ENCODE results near the gene CDK19. TPM values are rescaled to one million over a fixed set of nuclear protein-coding genes. Genes with fewer than 3 reads are reported as not detected.

CDK19 gene
- total and polyA plus RNA-seq, 3 donors from 2014 or later: 30.7 to 50.0 (median 31.5) TPM

DNA sequence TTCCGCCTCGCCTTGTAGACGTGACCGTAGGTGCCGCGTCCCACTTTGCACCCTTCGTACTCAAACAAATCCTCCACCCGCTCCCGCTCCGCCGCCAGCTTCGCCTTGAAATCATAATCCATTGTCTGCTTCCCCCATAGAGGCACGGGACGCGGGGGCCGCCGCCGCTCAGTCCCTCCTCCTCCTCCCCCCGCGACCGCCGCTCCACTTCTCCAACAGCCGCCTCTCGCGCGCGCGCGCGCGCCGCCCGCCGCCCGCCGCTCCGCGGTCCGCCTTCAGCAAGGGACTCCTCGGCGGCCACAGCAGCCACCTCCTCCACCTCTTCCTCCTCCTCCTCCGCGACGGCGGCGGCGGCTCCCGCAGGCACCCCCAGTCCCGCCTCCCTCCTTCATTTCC is 256 bp downstream of the CDK19 start:
- no peaks in the 10 kb centered on the region for H3K4me1 ChIP-seq
- peak overlapping the region; percentile 96 to 99 for H3K27ac ChIP-seq
- 1% methylated on average over 24 to 49 of the region's 49 CpGs for WGBS, 2 donors
- H3K27me3 ChIP-seq: no peaks in the 10 kb centered on the region
- H3K36me3 ChIP-seq (ENCODE audit: low read depth, missing control alignments): no peaks in the 10 kb centered on the region
- no peak for DNase-seq
- no peaks in the 10 kb centered on the region for H3K9me3 ChIP-seq
- peak overlapping the region; percentile 91 to 98 for H3K4me3 ChIP-seq
- intact Hi-C loops (cut with DNase I; ENCODE audit: low total_unique reads): loop anchor here (10.0 kb wide), 1 partner anchor 60 kb away; the partner anchor contains the start of gene AMD1
- TF ChIP-seq, protein P1, sequence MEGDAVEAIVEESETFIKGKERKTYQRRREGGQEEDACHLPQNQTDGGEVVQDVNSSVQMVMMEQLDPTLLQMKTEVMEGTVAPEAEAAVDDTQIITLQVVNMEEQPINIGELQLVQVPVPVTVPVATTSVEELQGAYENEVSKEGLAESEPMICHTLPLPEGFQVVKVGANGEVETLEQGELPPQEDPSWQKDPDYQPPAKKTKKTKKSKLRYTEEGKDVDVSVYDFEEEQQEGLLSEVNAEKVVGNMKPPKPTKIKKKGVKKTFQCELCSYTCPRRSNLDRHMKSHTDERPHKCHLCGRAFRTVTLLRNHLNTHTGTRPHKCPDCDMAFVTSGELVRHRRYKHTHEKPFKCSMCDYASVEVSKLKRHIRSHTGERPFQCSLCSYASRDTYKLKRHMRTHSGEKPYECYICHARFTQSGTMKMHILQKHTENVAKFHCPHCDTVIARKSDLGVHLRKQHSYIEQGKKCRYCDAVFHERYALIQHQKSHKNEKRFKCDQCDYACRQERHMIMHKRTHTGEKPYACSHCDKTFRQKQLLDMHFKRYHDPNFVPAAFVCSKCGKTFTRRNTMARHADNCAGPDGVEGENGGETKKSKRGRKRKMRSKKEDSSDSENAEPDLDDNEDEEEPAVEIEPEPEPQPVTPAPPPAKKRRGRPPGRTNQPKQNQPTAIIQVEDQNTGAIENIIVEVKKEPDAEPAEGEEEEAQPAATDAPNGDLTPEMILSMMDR (IDR thresholded peaks at IDR 0.05): no peak
- TF ChIP-seq POLR2A (IDR thresholded peaks at IDR 0.05): no peak

DNA sequence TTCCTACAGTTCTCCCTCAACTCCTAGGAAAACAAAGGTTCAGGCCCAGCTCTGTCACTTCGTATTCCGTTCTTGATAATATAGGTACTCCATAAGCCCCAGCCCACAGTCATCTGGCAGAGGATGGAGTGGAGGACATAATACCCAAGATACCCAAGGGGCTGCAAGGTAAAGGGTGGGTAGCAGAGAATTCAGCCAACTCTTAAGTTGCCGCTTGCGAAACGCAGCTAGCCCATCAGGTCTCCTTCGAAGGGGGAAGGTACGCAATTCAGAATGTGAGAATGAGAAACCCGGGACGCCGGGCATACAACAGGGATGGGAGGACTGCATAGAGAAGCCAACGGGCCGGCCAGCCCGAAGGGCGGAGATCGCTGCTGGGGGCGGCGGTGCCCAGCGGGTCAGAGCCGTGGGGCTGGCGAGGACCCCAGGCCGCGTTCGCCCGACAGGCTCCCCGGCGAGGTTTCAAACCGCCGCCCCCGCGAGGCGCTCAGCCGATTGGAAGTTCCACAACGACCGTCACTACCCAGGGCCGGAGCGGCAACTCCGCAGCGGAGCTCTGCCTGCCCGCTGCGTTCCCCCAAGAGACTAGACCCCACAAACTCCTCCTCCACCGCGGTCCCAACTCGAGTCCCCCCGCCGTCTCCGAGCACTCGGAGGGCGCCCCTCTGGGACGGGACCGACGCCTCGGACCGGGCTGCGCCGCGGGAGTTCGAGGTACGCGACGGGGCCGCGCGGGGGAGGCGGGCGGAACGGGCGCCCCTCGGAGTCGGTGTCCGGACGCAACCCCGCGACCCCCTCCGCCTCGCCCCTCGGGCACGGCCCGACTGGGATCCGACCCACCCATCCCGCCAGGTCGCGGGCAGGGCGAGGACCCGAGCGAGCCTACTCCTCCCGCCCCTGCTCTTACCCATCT is 911 bp downstream of the CDK19 start:
- Histone ChIP-seq H3K27ac (peak overlapping the region; percentile 96 to 99), H3K36me3 (ENCODE audit: low read depth, missing control alignments) (no peaks in the 10 kb centered on the region), H3K4me3 (peak overlapping the region; percentile 91 to 98), H3K4me1 (no peaks in the 10 kb centered on the region), H3K27me3 (no peaks in the 10 kb centered on the region), H3K9me3 (no peaks in the 10 kb centered on the region)
- peak; percentile 71 for DNase-seq
- TF ChIP-seq, protein P1 (IDR thresholded peaks at IDR 0.05): no peak
- TF ChIP-seq POLR2A (IDR thresholded peaks at IDR 0.05): no peak
- WGBS, 2 donors: 0 to 1% methylated on average over 7 to 59 of the region's 86 CpGs
- intact Hi-C loops (cut with DNase I; ENCODE audit: low total_unique reads): loop anchor here (10.0 kb wide), 1 partner anchor 60 kb away; the partner anchor contains the start of gene AMD1

DNA sequence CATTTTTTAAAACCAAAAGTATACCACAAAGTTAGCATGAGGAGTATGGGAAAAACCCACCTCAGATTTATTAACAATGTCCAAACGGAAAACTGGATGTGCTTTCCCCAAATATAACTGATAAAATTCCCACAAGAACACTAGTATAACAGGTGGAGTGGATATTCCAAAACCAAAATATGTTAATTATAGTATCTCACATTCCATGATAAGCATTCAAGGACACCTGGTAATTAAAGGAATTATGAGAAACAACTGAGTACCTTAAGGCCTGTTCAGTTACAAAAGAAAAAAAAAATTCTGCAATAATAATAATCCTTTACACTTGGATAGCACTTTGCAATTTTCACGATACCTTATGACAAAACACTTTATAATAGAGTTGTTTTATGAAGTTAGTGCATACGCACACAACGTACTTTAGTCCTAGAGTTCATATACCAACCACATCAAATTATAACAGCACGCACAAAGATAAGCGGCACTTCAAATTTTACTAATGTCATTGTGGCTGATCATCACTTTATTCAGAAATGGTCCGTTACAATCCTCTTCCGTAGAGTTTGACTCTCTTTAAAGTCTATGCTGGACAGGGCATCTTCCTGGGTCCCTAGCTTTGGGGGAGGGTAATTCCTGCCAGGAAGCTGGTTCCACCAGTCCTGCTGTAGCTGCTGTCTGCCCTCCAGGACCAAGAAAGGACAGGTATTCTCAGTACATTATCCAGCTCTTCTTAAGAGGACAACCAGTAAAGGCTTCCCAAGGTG is 1.7 kb downstream of the CDK19 start:
- Histone ChIP-seq H3K27me3 (no peaks in the 10 kb centered on the region), H3K4me3 (peak overlapping the region; percentile 91 to 98), H3K9me3 (no peaks in the 10 kb centered on the region), H3K4me1 (no peaks in the 10 kb centered on the region), H3K27ac (peak overlapping the region; percentile 96 to 99), H3K36me3 (ENCODE audit: low read depth, missing control alignments) (no peaks in the 10 kb centered on the region)
- intact Hi-C loops (cut with DNase I; ENCODE audit: low total_unique reads): loop anchor here (10.0 kb wide), 1 partner anchor 61 kb away; the partner anchor contains the start of gene AMD1
- WGBS, 2 donors: 39 to 44% methylated on average over 8 of the region's 8 CpGs
- no peak for DNase-seq
- TF ChIP-seq, protein P1 (IDR thresholded peaks at IDR 0.05): no peak
- TF ChIP-seq POLR2A (IDR thresholded peaks at IDR 0.05): no peak

DNA sequence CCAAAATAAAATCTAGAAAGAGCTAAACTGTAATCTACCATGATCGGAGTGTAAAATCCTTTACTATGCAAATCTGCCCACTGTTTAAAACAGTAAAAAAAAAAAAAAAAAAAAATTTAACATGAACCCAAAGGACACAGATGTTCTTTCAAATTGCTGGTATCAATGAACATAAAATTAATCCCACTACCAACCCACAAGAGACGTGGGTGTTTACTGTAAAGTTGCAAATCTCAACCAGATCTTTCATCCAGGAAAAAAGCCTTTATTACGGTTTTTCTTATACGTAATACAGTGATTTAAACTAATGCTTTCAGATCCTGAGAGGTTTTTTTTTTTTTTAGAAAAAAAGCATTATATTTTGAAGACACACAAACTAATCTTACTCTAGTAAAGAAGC is 2.5 kb downstream of the CDK19 start:
- H3K27me3 ChIP-seq: no peaks in the 10 kb centered on the region
- H3K4me1 ChIP-seq: no peaks in the 10 kb centered on the region
- intact Hi-C loops (cut with DNase I; ENCODE audit: low total_unique reads): loop anchor here (10.0 kb wide), 1 partner anchor 62 kb away; the partner anchor contains the start of gene AMD1
- WGBS, 2 donors: 68 to 77% methylated on average over 4 of the region's 4 CpGs
- no peaks in the 10 kb centered on the region for H3K9me3 ChIP-seq
- H3K4me3 ChIP-seq: no peak overlapping the region
- TF ChIP-seq, protein P1 (IDR thresholded peaks at IDR 0.05): no peak
- no peak for TF ChIP-seq POLR2A (IDR thresholded peaks at IDR 0.05)
- no peaks in the 10 kb centered on the region for H3K36me3 ChIP-seq (ENCODE audit: low read depth, missing control alignments)
- no peak for DNase-seq
- no peak overlapping the region for H3K27ac ChIP-seq

All from testis (tissue), 3 donors.